ENCODE results near the gene SLC12A7.

Gene SLC12A7

DNA sequence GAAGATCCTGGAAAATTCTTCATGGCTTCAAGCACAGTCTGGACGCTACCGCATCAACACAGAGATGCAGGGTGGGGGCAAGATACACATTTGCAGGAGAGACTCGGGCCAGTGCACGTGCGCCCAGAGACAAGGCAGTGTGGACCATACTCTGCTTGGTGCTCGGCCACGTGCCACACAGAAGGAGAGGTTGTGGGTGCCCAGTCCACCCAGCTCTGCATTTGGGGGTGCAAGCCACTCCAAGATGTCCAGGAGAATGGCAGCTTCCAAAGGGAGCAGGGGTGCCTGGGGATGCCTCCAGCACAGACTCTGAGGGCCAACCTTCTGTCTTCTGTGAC is 99.0 kb downstream of the SLC12A7 start:
- H3K27ac ChIP-seq, result no peak overlapping the region
- H3K9me3 ChIP-seq, result no peaks in the 10 kb centered on the region
- H3K36me3 ChIP-seq, result no peaks in the 10 kb centered on the region
- no peak for TF ChIP-seq CTCF (IDR thresholded peaks at IDR 0.05)
- peaks cover 48% of the 10 kb centered on the region for H3K27me3 ChIP-seq
- H3K4me3 ChIP-seq (ENCODE audit: low read depth in 1 of 2, low read length in 1 of 2), result no peak overlapping the region
- H3K4me1 ChIP-seq (ENCODE audit: control insufficient read depth in 1 of 2, insufficient read depth in 1 of 2, low read depth in 1 of 2, low read length in 1 of 2), result no peaks in the 10 kb centered on the region

DNA sequence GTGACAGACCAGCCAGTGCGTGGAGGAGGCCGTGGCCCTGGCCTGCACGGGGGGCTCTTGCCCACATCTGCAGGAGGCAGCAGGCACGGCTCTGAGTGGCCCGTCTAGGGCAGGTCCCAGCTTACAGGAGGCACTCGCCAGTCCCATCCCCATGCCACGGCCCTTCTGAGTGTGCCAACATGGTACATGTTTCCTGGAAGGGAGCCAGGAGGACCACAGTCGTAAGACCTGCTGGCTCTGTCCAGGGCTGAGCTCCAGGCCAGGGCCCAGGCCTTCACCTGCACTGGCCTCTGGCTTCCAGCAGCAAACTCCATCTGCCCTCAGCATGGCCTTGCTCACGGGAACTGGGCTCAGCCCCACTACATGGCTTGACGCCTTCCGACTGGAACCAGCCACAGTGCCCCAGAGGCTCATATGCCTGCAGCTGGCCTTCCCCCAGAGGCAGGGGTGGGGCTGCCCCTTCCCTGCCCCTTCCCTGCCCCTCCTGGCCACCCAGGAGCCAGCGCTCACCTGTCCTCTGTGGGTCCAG is 99.5 kb downstream of the SLC12A7 start:
- Histone ChIP-seq H3K27ac (no peak overlapping the region), H3K9me3 (no peaks in the 10 kb centered on the region), H3K27me3 (peaks cover 53% of the 10 kb centered on the region), H3K36me3 (no peaks in the 10 kb centered on the region), H3K4me1 (ENCODE audit: control insufficient read depth in 1 of 2, insufficient read depth in 1 of 2, low read depth in 1 of 2, low read length in 1 of 2) (no peaks in the 10 kb centered on the region), H3K4me3 (ENCODE audit: low read depth in 1 of 2, low read length in 1 of 2) (no peak overlapping the region)
- no peak for TF ChIP-seq CTCF (IDR thresholded peaks at IDR 0.05)

GRCh38 chr5:1011741-1012312 is 100.0 kb downstream of the SLC12A7 start:
- H3K4me3 ChIP-seq (ENCODE audit: low read depth in 1 of 2, low read length in 1 of 2), result no peak overlapping the region
- no peaks in the 10 kb centered on the region for H3K9me3 ChIP-seq
- no peaks in the 10 kb centered on the region for H3K36me3 ChIP-seq
- no peak for TF ChIP-seq CTCF (IDR thresholded peaks at IDR 0.05)
- H3K27me3 ChIP-seq, result peaks cover 59% of the 10 kb centered on the region
- no peaks in the 10 kb centered on the region for H3K4me1 ChIP-seq (ENCODE audit: control insufficient read depth in 1 of 2, insufficient read depth in 1 of 2, low read depth in 1 of 2, low read length in 1 of 2)
- no peak overlapping the region for H3K27ac ChIP-seq

DNA sequence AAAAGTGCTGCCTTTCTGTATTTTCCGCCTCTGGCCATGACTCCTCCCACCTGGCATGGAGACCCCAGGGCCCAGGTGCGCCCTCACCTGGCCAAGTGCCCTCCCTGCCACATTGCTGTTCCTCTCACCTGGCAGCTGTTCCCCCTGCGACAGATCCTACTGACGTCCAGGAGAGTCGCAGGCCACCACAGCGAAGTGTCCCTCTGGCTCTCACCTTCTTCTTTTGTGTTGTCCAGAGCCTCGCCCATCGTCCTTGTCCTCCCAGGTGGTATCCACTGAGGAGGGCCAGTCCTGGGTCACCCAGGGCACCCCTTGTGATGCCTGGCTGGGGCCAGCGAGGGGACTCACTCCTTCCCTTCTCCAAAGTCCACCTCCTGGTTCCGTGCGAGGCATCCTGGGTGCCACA is 100.6 kb downstream of the SLC12A7 start:
- no peaks in the 10 kb centered on the region for H3K4me1 ChIP-seq (ENCODE audit: control insufficient read depth in 1 of 2, insufficient read depth in 1 of 2, low read depth in 1 of 2, low read length in 1 of 2)
- no peak for TF ChIP-seq CTCF (IDR thresholded peaks at IDR 0.05)
- H3K27ac ChIP-seq, result no peak overlapping the region
- no peaks in the 10 kb centered on the region for H3K36me3 ChIP-seq
- H3K9me3 ChIP-seq, result no peaks in the 10 kb centered on the region
- H3K27me3 ChIP-seq, result peaks cover 65% of the 10 kb centered on the region
- no peak overlapping the region for H3K4me3 ChIP-seq (ENCODE audit: low read depth in 1 of 2, low read length in 1 of 2)

GRCh38 chr5:1010641-1011046 is 101.2 kb downstream of the SLC12A7 start:
- TF ChIP-seq CTCF (IDR thresholded peaks at IDR 0.05), result no peak
- H3K4me1 ChIP-seq (ENCODE audit: control insufficient read depth in 1 of 2, insufficient read depth in 1 of 2, low read depth in 1 of 2, low read length in 1 of 2), result no peaks in the 10 kb centered on the region
- H3K4me3 ChIP-seq (ENCODE audit: low read depth in 1 of 2, low read length in 1 of 2), result no peak overlapping the region
- H3K36me3 ChIP-seq, result no peaks in the 10 kb centered on the region
- H3K9me3 ChIP-seq, result no peaks in the 10 kb centered on the region
- no peak overlapping the region for H3K27ac ChIP-seq
- peaks cover 71% of the 10 kb centered on the region for H3K27me3 ChIP-seq

- peaks cover 76% of the 10 kb centered on the region for H3K27me3 ChIP-seq
- no peaks in the 10 kb centered on the region for H3K36me3 ChIP-seq
- no peak for TF ChIP-seq CTCF (IDR thresholded peaks at IDR 0.05)
- H3K9me3 ChIP-seq, result no peaks in the 10 kb centered on the region
- no peak overlapping the region for H3K27ac ChIP-seq
- no peak overlapping the region for H3K4me3 ChIP-seq (ENCODE audit: low read depth in 1 of 2, low read length in 1 of 2)
- no peaks in the 10 kb centered on the region for H3K4me1 ChIP-seq (ENCODE audit: control insufficient read depth in 1 of 2, insufficient read depth in 1 of 2, low read depth in 1 of 2, low read length in 1 of 2)
Observed at GRCh38 chr5:1010181-1010510, 101.7 kb downstream of the SLC12A7 start.
